Stimulated activated CD8-positive, alpha-beta memory T cell treated with anti-CD3 and anti-CD28 coated beads, Interleukin-15, amount 100 ng/mL, for 4 hours (primary cell): Measurements from ENCODE around the gene KRTAP13-2.

Experiments used
- DNase-seq, 2 donors: peaks; one replicate each; pipeline ENCODE4 v3.0.0-alpha.2; 2020; ENCODE audit warnings: low read depth in 2 of 2

Gene KRTAP13-2, protein sequence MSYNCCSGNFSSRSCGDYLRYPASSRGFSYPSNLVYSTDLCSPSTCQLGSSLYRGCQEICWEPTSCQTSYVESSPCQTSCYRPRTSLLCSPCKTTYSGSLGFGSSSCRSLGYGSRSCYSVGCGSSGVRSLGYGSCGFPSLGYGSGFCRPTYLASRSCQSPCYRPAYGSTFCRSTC

DNA sequence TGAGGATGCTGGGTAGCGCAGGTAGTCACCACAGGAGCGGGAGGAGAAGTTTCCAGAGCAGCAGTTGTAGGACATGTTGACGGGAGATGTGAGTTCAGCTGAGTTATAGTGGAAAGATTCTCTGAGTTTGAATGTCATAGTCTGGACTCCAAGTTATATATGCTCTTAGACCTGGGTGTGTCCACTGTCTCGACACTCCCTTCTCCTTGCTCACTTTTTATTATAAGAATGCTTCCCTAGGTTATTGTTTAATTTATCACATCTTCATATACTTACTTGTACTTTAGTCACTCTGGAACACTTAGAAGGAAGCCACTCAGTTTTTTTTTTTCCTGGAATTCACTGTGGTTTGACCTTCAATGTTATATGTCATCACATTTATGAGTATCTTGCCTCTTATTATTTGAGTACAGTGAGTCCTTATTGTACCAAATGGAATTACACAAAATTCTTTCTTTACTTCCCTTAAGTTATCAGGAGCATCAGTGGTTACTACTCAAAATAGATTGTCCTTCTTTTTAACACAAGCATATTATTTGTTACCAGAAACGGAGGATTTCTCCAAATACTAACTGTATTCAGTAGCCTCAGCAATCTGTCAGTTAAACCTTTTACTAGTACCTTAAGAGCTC lies at the start of gene KRTAP13-2:
Gene KRTAP13-2 (minus strand): TSS at position 133 of the 632 bp plus-strand sequence. CDS start 58 bp downstream, at position 75.
- DNase-seq = no peak

DNA sequence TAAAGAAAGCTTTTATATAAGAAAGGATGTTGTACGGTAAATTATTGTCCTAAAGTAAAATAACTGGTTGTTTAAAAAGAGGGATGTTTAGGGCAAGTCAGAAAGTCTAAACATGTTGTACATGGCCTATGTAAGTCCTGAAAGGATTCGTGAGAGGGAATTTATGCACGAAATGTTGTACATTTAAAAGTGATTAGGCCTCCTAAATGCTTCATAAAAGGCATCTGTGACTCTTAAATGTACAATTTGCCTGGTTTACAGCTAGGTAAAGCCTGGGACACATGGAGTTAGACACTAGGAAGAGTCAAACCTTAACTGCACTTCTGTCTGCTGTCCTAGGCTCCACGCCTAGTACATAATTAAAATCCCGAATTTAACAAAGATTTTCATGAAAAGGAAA lies 43.9 kb upstream of the KRTAP13-2 start:
- DNase-seq = no peak

DNA sequence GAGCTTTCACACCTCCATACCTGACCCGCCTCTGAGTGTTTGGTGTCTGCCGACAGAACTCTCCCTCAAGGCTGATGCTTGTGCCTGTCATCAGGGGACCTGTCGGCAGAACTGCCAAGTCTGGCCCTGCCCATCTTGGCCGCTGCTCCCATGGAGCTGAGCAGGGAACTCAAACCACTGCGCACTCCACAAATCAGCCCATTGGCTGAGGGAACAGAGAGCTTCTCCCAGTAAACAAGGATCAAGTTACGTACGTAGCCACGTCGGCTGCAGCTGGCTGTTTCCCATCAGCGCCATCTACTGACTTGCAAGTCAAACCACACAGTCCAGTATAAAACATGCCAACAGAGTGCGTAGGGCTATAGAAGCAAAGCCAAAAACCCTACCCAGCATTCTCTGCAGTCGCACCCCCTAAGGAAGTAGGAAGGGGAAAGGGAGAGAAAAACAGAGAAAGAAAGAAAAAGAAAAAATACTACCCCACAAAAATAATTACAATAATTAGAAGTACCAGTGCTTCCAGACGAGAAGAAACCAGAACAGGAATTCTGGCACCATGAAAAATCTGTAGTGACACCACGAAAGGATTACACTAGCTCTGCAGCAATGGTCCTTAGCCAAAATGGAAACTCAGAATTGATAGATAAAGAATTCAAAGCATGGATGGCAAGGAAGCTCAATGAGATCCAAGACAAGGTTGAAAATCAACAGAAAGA lies 36.9 kb upstream of the KRTAP13-2 start:
- no peak for DNase-seq

DNA sequence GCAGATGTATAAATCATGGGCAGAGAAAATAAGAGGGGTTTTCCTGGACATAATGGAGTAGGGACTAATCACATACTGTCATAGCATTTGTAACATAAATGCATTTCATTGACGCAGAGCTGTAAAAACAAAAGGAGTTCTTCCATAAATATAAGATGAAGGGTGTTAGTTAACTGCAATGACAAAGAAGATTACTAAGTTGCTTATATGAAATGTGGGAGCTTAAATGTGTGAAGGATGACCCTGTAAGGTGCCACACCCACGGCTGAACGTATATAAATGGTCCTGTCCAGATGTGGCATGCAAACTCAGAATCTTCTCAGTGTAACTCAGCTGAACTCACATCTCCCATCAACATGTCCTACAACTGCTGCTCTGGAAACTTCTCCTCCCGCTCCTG lies 23.7 kb upstream of the KRTAP13-2 start, which contains the start of gene KRTAP13-1:
Gene KRTAP13-1 (plus strand): TSS at position 301 of the 400 bp plus-strand sequence. CDS start 56 bp downstream, at position 357.
- DNase-seq = no peak

DNA sequence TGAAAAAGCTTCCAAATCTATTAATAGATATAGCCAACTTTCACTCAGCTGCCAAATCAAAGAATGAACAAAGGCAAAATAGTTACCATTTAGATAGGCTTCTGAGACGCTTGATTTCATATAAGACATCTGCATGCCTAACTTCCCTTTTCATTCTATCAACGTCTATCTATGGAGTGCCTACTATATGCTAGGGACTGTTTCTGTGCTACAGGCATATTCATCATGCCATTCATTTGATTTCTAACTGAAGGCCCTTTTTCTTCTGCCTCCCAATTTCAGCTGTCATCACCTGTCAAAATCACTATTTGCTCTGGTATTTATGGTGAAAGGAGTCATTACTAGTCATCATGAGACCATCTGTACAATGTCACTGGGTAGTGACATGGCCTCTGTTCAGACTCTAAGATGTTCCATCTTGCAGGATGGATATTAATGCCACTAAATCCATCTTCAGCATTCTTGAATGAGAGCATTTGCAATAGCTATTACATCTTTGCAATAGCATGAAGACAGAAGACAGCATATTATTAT lies 19.5 kb upstream of the KRTAP13-2 start:
- no peak for DNase-seq

DNA sequence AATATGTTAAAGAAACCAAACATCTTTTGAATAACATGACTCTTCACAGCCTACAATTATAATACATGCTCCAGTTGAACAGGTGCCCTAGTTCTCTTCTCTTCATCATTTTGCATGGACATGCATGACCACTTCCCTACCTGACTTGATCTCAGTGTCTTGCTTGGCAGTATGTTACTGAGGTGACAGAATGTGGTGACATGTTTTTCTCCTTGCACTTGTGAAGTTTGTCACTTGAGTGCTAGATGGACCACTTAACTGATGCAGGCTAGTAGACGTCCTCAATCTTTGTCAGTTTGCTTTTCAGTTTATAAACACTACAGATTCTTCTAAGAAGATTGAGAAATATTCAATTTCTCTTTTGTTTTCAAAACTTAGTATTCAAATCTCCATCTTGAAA lies 10.1 kb upstream of the KRTAP13-2 start:
- no peak for DNase-seq

DNA sequence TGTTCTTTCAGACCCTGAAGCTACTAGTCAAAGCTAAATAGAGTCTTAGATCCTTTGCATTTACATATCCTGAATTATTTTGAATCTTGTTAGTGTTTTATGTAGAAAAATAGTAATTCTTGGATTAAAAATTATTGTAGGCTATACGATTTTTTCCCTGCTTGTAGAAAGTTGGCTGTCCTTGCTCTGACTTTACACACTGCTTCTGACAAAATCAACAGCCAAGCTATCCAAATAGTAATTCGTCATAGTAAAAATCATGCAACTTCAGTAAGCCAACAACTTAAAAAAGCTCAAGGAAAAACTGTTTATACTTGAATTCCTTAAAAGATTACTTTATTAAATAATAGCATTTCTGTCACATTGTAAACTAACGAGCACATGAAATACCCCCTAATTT lies 16.2 kb downstream of the KRTAP13-2 start:
- no peak for DNase-seq

DNA sequence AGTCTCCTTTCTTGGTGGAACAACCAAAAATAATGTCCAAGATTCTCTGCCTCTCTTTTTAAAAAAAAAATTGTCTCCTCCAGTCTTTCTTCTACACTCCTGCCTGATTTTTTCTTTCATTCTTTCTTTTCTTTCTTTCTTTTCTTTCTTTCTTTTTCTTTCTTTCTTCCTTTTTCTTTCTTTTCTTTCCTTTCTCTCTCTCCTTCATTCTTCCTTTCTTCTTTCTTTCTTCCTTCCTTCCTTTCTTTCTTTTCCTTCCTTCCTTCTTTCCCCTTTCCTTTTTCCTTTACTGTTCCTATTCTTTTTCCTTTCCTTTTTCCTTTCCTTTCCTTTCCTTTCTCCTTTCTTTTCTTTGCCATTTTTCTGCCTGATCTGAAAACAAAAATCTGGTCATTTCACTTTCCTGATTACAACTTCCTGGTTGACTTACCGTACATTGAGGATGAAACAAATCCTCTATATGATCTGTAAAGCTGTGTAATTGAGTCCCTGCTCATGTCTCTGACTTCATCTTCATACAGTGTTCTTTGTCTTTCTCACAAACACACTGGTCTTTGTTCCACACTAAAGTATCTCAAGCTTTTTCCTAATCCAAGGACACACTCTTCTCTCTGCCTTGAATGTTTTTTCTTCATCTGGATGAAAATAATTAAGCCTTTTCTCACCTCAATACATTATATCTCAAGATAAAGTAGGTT lies 17.6 kb downstream of the KRTAP13-2 start:
- DNase-seq = no peak

DNA sequence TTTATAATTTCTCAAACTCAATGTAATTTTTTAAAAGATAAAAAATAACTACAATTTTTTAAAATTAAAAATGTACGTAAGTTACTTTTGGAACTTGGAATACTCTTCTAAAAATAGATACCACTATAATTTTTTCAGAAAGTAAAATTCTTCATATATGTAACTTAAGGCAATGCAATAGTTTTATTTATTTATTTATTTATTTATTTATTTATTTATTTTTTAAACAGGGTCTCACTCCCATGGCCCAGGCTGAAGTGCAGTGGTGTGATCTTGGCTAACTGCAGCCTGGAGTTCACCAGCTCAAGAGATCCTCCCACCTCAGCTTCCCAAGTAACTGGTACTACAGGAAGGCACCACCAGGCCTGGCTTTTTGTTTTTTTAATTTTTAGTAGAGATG lies 20.5 kb downstream of the KRTAP13-2 start:
- DNase-seq = no peak

DNA sequence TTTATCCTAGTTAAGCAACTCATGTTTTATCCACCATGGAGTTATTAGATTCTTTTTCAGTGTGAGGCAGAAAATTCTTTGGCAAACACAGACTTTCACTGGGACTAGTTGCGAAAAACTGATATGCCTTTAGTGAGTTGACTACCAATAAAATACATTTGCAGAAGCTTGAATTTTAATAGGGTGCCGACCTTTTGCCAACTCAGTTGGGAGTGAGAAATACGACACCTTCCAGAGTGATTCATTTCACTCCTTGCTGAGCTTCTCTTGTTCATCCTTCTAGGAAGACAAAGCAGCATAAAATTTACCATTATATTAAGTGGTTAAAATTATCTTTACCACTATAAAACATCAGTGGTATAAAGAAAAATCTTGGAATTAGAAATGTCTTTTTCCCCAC lies 22.5 kb downstream of the KRTAP13-2 start:
- no peak for DNase-seq

DNA sequence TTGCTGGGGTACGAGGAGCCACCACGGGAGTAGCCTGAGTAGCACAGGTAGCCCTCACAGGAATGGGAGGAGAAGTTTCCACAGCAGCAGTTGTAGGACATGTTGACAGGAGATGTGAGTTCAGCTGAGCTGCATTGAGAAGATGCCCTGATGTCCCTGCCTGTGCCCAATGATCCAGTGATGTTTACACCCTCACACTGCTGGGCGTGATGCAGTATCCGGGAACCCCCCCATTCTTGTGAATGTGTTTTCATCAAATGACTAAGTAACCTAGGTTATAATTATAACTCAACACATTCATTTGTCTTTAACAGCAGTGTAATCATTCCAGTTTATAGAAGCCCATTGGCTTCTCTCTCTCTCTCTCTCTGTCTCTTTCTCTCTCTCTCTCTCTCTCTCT lies 23.6 kb downstream of the KRTAP13-2 start, which contains the start of gene KRTAP23-1:
Gene KRTAP23-1 (minus strand): TSS at position 101 of the 400 bp plus-strand sequence. CDS start 0 bp downstream, at position 101.
- DNase-seq = no peak

DNA sequence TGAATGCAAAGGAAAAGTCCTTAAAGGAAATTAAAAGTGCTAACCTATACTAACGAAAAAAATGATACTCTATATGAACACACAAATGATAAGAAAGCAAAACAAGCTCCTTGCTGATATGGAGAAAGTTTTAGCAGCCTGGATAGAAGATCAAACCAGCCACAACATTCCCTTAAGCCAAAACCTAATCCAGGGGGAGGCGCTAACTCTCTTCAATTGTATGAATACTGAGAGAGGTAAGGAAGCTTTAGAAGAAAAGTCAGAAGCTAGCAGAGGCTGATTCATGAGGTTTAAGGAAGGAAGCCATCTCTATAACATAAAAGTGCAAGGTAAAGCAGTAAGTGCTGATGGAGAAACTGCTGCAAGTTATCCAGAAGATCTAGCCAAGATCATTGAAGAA lies 27.1 kb downstream of the KRTAP13-2 start:
- DNase-seq = no peak

DNA sequence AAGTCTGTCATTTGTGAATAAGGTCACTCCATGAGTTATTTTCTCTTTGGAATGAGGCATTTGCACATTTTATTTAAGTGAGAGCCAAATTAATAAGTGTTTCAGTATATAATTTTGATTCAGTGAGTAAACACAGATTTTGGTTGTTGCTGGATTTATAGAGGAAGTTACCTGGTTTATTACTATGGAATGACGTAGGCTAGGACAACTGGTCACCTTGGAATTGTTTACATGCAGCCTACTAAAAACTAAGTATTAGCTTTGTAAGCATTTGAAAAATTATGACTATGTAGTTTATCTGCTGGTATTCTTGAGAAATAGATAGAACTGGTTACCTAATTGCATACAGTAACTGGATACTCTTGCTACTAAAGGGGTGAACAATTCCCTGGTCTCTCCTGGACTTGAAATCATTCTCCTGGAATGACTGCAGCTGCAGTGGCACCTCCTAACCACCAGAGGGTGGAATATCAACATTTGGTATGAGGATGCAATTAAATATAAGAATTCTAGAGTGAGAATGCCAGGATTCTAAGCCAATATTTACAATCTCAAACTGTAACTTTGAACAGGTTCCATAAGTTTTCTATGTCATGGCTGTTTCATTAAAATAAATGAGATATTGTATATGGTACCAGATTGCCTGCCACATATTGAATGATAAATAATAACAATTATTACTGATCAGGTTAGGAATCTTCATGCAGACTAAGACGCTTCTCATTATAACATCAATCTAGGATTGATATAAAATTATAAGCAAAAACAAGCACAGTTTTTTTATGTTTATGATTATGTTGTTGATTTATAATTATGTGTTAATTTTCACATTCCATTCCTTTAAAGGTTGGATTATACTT lies 31.1 kb downstream of the KRTAP13-2 start:
- no peak for DNase-seq

DNA sequence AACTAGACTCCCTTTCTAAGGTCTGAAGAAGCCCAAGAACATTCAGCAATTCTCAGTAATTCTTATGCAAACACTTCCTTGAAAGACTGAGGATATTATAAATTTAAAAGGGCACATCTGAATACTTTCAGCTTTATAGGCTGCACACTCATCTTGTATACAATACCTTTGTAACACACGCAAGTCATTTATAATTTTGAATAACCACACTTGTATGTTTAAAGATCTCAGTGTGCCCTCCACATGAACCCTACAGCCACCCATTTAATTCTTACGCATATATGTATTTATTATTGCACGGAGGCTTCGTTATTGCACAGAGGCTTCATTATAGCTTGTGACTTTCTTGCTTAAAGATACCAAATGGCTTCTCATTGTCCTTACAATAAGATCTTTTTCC lies 33.4 kb downstream of the KRTAP13-2 start:
- no peak for DNase-seq

DNA sequence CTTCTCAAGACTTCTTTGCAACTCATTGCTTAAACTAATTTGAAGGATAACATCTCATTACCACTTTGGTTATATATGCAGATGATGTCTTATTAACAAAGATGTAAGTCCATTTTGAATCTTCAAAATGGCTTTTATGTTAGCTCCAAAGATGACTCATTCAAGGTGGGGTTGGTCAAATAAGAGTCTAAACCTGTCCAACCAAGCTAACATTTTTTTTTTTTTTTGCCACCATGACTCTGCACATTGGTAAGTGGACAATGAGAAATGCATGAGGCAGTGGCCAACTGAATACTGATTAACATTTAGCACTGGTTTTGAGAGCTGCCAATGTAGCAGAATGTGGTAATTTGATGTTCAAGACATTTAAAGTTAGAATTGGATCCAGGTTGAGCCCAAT lies 34.3 kb downstream of the KRTAP13-2 start:
- no peak for DNase-seq

DNA sequence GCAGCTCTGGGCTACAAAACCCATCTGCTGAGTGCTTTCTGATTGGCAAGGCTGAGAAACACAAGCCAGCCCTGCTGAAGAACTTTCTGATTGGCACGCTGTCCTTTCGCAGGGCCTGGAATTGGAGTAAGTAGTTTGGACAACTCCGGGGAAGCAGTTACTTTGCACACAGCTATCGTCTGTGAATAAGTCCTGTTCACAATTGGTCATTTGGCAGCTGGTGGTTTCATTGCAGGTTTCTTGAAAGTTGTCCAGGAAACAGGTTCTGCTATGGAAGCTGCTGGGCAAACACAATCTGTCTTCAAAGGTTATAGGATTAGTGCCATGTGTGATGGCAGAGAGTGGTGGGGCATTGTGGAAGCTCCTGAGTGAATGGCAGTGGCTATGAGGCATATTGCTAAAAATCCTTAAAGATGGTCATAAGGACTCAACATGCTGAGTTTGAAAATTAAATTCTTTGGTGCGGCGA lies 34.8 kb downstream of the KRTAP13-2 start, which contains the start of gene KRTAP27-1:
Gene KRTAP27-1 (minus strand): TSS at position 419 of the 469 bp plus-strand sequence. CDS start 26 bp downstream, at position 393.
- no peak for DNase-seq

DNA sequence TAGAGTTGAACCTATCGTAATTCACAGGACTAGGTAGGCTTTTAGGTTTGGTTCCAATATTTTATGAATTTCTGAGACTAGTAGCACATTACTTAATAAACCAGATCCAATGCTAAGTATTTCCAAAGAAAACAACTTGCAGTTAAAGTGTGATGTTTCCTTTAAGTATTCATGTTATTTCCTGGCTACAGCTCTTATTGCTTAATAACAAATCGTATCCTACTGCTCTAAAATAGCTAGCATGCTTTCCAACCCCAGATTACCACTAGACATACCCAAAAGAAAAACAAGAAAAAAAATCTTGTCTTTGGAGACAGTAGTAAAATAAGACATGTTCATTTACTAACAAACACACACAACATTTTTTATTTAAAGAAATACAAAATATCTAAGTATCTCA lies 35.5 kb downstream of the KRTAP13-2 start:
- no peak for DNase-seq

DNA sequence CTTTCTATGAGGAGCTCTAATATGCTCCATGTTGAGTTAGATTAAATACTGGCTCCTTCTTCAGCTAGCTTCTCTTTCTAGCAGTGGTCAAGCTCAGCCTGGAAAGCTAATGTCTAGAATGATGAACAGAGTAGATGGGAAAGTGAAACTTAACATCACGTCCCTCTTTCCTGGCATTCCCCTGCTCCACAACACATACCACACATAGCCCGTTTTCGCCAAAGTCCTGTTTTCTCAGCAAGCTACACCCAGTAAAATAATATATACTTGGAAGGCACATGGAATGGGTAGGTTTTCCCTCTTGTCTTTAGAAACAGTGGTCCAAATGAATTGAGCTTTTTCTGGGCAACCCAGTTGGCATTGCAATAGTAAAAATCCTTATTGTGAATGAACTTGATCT lies 38.3 kb downstream of the KRTAP13-2 start:
- DNase-seq = no peak

DNA sequence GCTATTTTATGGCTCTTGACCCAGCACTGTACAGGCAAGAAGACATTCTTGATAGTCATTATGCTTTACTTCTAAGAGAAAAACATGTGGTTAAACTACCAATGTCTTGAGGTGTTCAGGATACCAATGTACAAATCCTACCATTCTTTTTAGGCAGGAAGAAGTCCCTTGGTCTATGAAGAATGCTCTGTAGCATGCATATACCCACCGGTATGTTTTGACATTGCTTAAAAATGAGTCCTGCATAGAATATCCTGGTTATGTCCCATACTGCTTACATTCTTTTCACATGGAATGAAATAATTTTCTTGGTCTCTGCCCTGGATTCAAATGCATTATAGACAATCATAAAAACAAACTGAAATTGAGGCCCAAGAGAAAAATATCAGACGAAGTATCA lies 39.4 kb downstream of the KRTAP13-2 start:
- no peak for DNase-seq

DNA sequence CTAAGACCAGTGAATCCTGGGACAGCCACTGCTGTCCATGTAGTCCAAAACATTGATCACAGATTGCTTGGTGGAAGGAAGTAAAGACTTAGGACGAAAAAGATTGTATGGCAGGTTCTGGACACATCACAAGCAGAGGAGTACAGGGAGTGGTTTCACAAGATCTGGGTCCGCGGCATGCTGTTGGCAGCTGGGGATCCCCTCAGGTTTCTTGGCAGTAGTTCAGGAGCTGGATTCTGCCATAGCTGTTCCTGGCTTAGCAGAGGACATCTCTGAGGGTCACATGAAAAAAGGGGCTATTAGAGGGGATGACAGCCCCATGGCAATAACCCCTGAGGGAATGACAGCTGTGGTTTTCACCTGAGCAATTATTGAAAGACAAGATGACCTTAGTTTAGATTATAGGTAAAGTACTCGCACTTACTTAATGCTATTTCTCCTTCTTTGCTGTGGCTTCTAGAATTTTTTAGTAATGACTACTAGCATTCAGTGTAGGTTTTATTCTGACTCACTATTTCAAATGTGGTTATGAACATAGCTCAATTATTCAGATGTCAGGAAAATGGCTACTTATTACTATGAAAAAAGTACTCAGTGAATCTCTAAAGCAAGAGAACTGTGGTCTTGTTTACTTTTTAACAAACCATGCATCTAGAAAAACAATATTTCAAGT lies 42.7 kb downstream of the KRTAP13-2 start:
- no peak for DNase-seq
